OCI-LY7 (cell line): Measurements from ENCODE around the gene FBXO36.

ENCODE experiments used
- EZH2phosphoT487 ChIP-seq: fragments of 200-600 bp; sonication (generic); IDR thresholded peaks from 2 replicates; pipeline ENCODE4 v1.6.1; 2018; ENCODE audit warnings: low read depth, borderline replicate concordance, mild to moderate bottlenecking, mixed run types, antibody characterized with exemption, low read length, moderate library complexity, mixed read lengths
- TF ChIP-seq, protein P1 (sequence below): fragments of 200-600 bp; sonication (generic); conservative IDR thresholded peaks from 2 replicates; pipeline ENCODE4 v1.5.1; 2014; ENCODE audit warnings: mild to moderate bottlenecking, antibody characterized with exemption, low read length, moderate library complexity, mixed read lengths

DNA sequence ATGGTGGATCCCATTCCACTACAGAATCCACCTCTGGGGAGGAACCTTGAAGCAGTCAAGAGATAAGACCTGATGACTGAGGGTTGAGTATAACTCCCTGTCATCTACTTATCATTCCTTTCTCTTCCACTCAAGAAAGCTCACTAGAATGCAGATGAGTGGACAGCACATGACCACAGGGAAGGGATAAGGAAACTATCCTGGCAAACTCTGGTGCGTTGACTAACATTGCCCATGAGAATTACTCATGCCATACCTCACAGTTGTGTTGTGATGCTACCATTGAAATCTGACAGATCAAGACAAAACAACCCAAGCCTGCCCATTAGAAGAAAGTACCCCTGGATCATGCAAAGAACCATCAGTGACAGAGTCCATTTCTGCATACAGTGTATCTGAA, 119.9 kb downstream of the FBXO36 start:
- TF ChIP-seq, protein P1, sequence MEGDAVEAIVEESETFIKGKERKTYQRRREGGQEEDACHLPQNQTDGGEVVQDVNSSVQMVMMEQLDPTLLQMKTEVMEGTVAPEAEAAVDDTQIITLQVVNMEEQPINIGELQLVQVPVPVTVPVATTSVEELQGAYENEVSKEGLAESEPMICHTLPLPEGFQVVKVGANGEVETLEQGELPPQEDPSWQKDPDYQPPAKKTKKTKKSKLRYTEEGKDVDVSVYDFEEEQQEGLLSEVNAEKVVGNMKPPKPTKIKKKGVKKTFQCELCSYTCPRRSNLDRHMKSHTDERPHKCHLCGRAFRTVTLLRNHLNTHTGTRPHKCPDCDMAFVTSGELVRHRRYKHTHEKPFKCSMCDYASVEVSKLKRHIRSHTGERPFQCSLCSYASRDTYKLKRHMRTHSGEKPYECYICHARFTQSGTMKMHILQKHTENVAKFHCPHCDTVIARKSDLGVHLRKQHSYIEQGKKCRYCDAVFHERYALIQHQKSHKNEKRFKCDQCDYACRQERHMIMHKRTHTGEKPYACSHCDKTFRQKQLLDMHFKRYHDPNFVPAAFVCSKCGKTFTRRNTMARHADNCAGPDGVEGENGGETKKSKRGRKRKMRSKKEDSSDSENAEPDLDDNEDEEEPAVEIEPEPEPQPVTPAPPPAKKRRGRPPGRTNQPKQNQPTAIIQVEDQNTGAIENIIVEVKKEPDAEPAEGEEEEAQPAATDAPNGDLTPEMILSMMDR, result no peak
- TF ChIP-seq EZH2phosphoT487, result no peak
